Breast epithelium (tissue), 3 donors: Measurements from ENCODE around the gene USH1G.
"Not testable (repeated sequence)": the region's sequence is repeated elsewhere in the genome, so short reads cannot be mapped to it uniquely, and the experiment has no call there.

Source experiments
- POLR2AphosphoS5 ChIP-seq, 3 donors: sonication (generic); formaldehyde crosslinking; IDR thresholded peaks; one replicate each; pipeline ENCODE4 v1.6.1; 2017; ENCODE audit warnings: antibody characterized with exemption in 3 of 3
- TF ChIP-seq, protein P1 (sequence below), 3 donors: fragments of 450-650 bp; IDR thresholded peaks; one replicate each; pipeline ENCODE4 v1.5.1; 2016 to 2017; ENCODE audit warnings: antibody characterized with exemption in 3 of 3, mild to moderate bottlenecking in 3 of 3, moderate library complexity in 3 of 3

DNA sequence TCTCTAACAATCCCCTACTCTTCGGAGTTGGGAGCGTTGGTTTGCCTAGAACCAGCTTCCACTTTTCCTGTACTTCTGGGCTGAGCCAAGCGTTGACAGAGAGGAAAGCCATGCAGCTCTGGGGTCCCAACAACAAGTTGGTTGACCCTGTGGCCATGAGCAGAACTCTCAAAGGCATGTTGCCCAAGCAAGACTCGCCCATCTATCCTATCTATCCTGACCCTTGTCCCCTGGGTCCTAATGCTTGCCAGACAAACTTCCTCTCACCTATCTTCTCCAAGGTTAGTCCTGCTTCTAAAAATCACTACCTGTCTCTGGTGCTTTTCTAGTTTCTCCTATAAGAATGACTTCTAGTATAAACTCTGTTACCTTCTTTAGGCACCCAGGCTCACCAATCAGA, 14.0 kb downstream of the USH1G start:
- TF ChIP-seq POLR2AphosphoS5 (IDR thresholded peaks at IDR 0.05), result not testable (repeated sequence)
- TF ChIP-seq, protein P1, sequence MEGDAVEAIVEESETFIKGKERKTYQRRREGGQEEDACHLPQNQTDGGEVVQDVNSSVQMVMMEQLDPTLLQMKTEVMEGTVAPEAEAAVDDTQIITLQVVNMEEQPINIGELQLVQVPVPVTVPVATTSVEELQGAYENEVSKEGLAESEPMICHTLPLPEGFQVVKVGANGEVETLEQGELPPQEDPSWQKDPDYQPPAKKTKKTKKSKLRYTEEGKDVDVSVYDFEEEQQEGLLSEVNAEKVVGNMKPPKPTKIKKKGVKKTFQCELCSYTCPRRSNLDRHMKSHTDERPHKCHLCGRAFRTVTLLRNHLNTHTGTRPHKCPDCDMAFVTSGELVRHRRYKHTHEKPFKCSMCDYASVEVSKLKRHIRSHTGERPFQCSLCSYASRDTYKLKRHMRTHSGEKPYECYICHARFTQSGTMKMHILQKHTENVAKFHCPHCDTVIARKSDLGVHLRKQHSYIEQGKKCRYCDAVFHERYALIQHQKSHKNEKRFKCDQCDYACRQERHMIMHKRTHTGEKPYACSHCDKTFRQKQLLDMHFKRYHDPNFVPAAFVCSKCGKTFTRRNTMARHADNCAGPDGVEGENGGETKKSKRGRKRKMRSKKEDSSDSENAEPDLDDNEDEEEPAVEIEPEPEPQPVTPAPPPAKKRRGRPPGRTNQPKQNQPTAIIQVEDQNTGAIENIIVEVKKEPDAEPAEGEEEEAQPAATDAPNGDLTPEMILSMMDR (IDR thresholded peaks at IDR 0.05), result not testable (repeated sequence)
